T-cell (primary cell): Measurements from ENCODE around the gene SLC16A3. TPM values are rescaled to one million over a fixed set of nuclear protein-coding genes. Genes with fewer than 3 reads are reported as not detected.
A peak's percentile ranks its signal among the peaks of the same experiment; 100 is the strongest.
"Not testable (repeated sequence)": the region's sequence is repeated elsewhere in the genome, so short reads cannot be mapped to it uniquely, and the experiment has no call there.

Source experiments
- ATAC-seq, 4 experiments: fragments of 200-7000 bp in 3 of 4; fragments of 150-1000 bp in 1 of 4; cut with Tn5 transposase; replicated peaks in 1 of 4; 1 replicate in 3 of 4; 2 replicates in 1 of 4; pipeline ENCODE4 v1.10.0; 2021; ENCODE audit warnings: moderate library complexity in 3 of 4, mild to moderate bottlenecking in 2 of 4, moderate number of reproducible peaks in 1 of 4
- CTCF ChIA-PET, 2 donors: fragments of 300-600 bp; sonication (Branson Sonifier 250); formaldehyde crosslinking; loops; one replicate each; lab custom pipeline; 2022; ENCODE audit warnings: antibody characterized with exemption in 2 of 2; lab: Charles Lee
- POLR2A ChIA-PET, 2 donors: fragments of 300-600 bp; sonication (Branson Sonifier 250); formaldehyde crosslinking; loops; one replicate each; lab custom pipeline; 2022; ENCODE audit warnings: antibody characterized with exemption in 2 of 2; lab: Charles Lee
- DNase-seq, 35 experiments: peaks; one replicate each; pipeline versions ENCODE4 v3.0.0 to v3.0.0-alpha.2; 2013 to 2023
- H3K27ac ChIP-seq: one replicate; pipeline ENCODE4 v1.5.1; 2013; ENCODE audit warnings: low read length
- H3K27me3 ChIP-seq, 2 experiments: replicated peaks in 1 of 2; 1 replicate in 1 of 2; 2 replicates in 1 of 2; pipeline versions ENCODE4 v1.6.1 to v1.7.0; 2013; ENCODE audit warnings: low read length in 1 of 2, mixed read lengths in 1 of 2; ENCODE audit not compliant: control insufficient read depth in 2 of 2, insufficient read depth in 2 of 2; ENCODE audit errors: extremely low read depth in 1 of 2
- H3K36me3 ChIP-seq, 2 donors: 1 replicate in 1 of 2; 2 replicates in 1 of 2; pipeline versions ENCODE4 v1.6.1 to v1.7.0; 2013; ENCODE audit warnings: low read length in 1 of 2; ENCODE audit not compliant: control insufficient read depth in 2 of 2, insufficient read depth in 1 of 2; ENCODE audit errors: extremely low read depth in 1 of 2
- H3K4me1 ChIP-seq, 2 experiments: 1 replicate in 1 of 2; 2 replicates in 1 of 2; pipeline versions ENCODE4 v1.6.1 to v1.7.0; 2013; ENCODE audit warnings: low read length in 2 of 2, mixed read lengths in 1 of 2; ENCODE audit not compliant: insufficient read depth in 2 of 2, control insufficient read depth in 1 of 2; ENCODE audit errors: extremely low read depth in 1 of 2
- H3K4me3 ChIP-seq, 2 donors: 1 replicate in 1 of 2; 2 replicates in 1 of 2; pipeline versions ENCODE4 v1.5.1 to v1.7.0; 2013; ENCODE audit warnings: mild to moderate bottlenecking in 2 of 2, low read length in 1 of 2, moderate library complexity in 1 of 2; ENCODE audit not compliant: control insufficient read depth in 1 of 2; ENCODE audit errors: extremely low read depth in 1 of 2
- H3K9me3 ChIP-seq: 2 replicates; pipeline ENCODE4 v1.7.0; 2013
- H3K27ac Mint-ChIP-seq, 2 donors: one replicate each; pipeline ENCODE4 v1.8.0; 2020 to 2021; ENCODE audit warnings: mild to moderate bottlenecking in 2 of 2, mixed read lengths in 2 of 2
- H3K27me3 Mint-ChIP-seq, 2 donors: one replicate each; pipeline ENCODE4 v1.8.0; 2021 to 2022; ENCODE audit warnings: mixed read lengths in 2 of 2
- H3K36me3 Mint-ChIP-seq: one replicate; pipeline ENCODE4 v1.8.0; 2021; ENCODE audit warnings: mixed read lengths
- H3K4me1 Mint-ChIP-seq, 3 donors: one replicate each; pipeline ENCODE4 v1.8.0; 2020 to 2022; ENCODE audit warnings: mixed read lengths in 3 of 3, mild to moderate bottlenecking in 1 of 3
- H3K4me3 Mint-ChIP-seq, 3 donors: one replicate each; pipeline ENCODE4 v1.8.0; 2020 to 2022; ENCODE audit warnings: mild to moderate bottlenecking in 3 of 3, mixed read lengths in 3 of 3, moderate library complexity in 3 of 3
- H3K9me3 Mint-ChIP-seq, 3 donors: one replicate each; pipeline ENCODE4 v1.8.0; 2020 to 2022; ENCODE audit warnings: mixed read lengths in 3 of 3
- WGBS: methylation state at CpG from one replicate; pipeline ENCODE4 v1.1.5; 2013; ENCODE audit warnings: missing lambda C conversion rate; ENCODE audit not compliant: insufficient coverage; 5-methylcytosine and 5-hydroxymethylcytosine counted together
- total RNA-seq, 35 experiments: library from RNA in 6 of 35; stranded (reverse) in 6 of 35; fragments of 120-200 nt in 1 of 35; gene quantifications; one replicate each; pipeline versions ENCODE4 v1.2.1 to v1.2.4 and lab custom pipeline; 2013 to 2026

SLC16A3 gene
- total RNA-seq, 5 donors from 2014 or later (not counting 1 experiment from before 2014, with no cell fraction given) = 31.9 to 47.3 (median 40.9) TPM

DNA sequence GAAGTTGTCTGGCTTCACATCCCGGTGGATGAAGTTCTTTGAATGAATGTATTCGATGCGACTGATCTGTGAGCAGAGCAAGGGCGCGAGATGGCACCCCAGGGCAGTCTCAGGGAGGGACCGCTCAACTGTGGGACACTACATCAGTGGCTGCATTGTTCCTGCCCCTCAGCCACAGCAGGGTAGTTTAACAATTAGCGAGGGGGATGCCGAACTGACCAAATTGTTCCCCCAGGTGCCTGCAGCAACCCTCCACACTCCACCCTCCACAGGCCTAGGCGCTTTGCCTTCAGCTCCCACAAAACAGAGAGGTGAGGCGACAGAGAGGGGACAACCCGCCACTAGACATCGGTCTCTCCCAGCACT, 24.3 kb downstream of the SLC16A3 start:
- Mint-ChIP-seq H3K27me3 (no peaks in the 10 kb centered on the region), H3K9me3 (no peaks in the 10 kb centered on the region), H3K36me3 (peaks cover 55% of the 10 kb centered on the region), H3K4me3 (no peak overlapping the region), H3K4me1 (peaks cover 15 to 25% (median 20%) of the 10 kb centered on the region in 3 donors), H3K27ac (peak overlapping the region in 1 of 2 donors; percentile 22)
- CTCF ChIA-PET = no interaction called here
- no peaks in the 10 kb centered on the region for H3K9me3 ChIP-seq
- H3K4me1 ChIP-seq = peaks cover 0 to 23% of the 10 kb centered on the region in 2 experiments
- DNase-seq (no peak), ATAC-seq (no peak)
- H3K4me3 ChIP-seq = no peak overlapping the region
- H3K27me3 ChIP-seq = no peaks in the 10 kb centered on the region
- peaks cover 44 to 87% of the 10 kb centered on the region in 2 donors for H3K36me3 ChIP-seq
- H3K27ac ChIP-seq = no peak overlapping the region
- POLR2A ChIA-PET = no interaction called here
- 98% methylated on average over 9 of the region's 12 CpGs for WGBS

DNA sequence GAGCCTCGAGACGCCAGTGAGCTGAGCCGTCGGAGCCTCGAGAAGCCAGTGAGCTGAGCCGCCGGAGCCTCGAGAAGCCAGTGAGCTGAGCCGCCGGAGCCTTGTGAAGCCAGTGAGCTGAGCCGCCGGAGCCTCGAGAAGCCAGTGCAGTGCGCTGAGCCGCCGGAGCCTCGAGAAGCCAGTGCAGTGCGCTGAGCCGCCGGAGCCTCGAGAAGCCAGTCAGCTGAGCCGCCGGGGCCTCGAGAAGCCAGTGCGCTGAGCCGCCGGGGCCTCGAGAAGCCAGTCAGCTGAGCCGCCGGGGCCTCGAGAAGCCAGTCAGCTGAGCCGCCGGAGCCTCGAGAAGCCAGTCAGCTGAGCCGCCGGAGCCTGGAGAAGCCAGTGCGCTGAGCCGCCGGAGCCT, 25.3 kb downstream of the SLC16A3 start:
- CTCF ChIA-PET = not testable (repeated sequence)

DNA sequence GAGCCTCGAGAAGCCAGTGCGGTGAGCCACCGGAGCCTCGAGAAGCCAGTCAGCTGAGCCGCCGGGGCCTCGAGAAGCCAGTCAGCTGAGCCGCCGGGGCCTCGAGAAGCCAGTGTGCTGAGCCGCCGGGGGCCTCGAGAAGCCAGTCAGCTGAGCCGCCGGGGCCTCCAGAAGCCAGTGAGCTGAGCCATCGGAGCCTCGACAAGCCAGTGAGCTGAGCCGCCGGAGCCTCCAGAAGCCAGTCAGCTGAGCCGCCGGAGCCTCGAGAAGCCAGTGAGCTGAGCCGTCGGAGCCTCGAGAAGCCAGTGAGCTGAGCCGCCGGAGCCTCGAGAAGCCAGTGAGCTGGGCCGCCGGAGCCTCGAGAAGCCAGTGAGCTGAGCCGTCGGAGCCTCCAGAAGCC, 25.9 kb downstream of the SLC16A3 start:
- H3K27me3 Mint-ChIP-seq, H3K9me3 Mint-ChIP-seq, H3K27me3 ChIP-seq, H3K4me3 ChIP-seq, H3K27ac Mint-ChIP-seq, H3K27ac ChIP-seq, DNase-seq, CTCF ChIA-PET, H3K4me3 Mint-ChIP-seq, ATAC-seq, H3K9me3 ChIP-seq: not testable (repeated sequence)
- Mint-ChIP-seq H3K36me3 (peaks cover 52% of the 10 kb centered on the region), H3K4me1 (peaks cover 24 to 34% (median 28%) of the 10 kb centered on the region in 3 donors)
- Histone ChIP-seq H3K36me3 (peaks cover 34 to 86% of the 10 kb centered on the region in 2 donors), H3K4me1 (peaks cover 0 to 21% of the 10 kb centered on the region in 2 experiments)
- 98% methylated on average over 30 of the region's 33 CpGs for WGBS
- POLR2A ChIA-PET = interaction anchor here (0.8 to 1.2 kb wide), 4 partner anchors 10 to 261 kb away, joined by 3 to 6 read pairs (median 5); no protein-coding TSS in a partner anchor

More for the DNA sequence above, 25.3 kb downstream of the SLC16A3 start:
- H3K4me1 Mint-ChIP-seq = peaks cover 20 to 31% (median 23%) of the 10 kb centered on the region in 3 donors
- not testable (repeated sequence) for H3K27ac ChIP-seq, H3K9me3 Mint-ChIP-seq, H3K9me3 ChIP-seq, DNase-seq, H3K27me3 ChIP-seq, H3K27ac Mint-ChIP-seq, H3K4me3 ChIP-seq, ATAC-seq, H3K4me3 Mint-ChIP-seq, H3K27me3 Mint-ChIP-seq
- H3K36me3 Mint-ChIP-seq = peaks cover 54% of the 10 kb centered on the region
- Histone ChIP-seq H3K36me3 (peaks cover 35 to 86% of the 10 kb centered on the region in 2 donors), H3K4me1 (peaks cover 0 to 23% of the 10 kb centered on the region in 2 experiments)
- POLR2A ChIA-PET = interaction anchor here in 1 of 2 donors (0.6 kb wide), 1 partner anchor 209 kb away, joined by 3 read pairs; no protein-coding TSS in a partner anchor
- WGBS = 98% methylated on average over 28 of the region's 39 CpGs

DNA sequence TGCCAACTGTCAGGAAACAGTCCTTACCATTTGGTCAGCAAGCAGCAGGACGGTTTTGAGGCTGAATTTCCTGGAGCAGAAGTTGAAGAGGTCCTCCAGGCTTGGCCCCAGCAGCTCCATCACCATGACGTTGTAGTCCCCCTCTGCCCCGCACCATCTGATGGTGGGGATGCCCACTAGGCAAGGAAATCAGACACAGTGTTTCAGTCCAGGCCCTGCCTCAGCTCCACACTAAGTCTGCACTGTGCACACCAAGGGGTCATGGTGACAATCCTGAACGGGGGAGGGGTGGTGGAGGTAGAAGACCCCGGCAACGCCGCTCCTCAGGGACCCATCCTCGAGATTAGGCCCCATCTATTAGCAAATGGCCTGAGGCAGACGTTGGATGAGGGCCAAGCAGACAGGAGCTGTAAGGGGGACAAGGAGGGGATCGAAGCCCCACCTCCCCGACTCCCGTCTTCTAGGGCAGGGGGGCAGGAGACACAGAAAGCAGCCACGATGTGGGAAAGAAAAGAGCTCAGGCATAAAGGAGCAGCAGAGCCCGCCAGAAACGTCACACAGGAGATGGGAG, 26.6 kb downstream of the SLC16A3 start:
- Mint-ChIP-seq H3K4me1 (peaks cover 28 to 38% (median 31%) of the 10 kb centered on the region in 3 donors), H3K4me3 (no peak overlapping the region), H3K27ac (peak overlapping the region in 1 of 2 donors; percentile 44), H3K36me3 (peaks cover 54% of the 10 kb centered on the region), H3K27me3 (no peaks in the 10 kb centered on the region), H3K9me3 (no peaks in the 10 kb centered on the region)
- H3K27ac ChIP-seq = no peak overlapping the region
- H3K36me3 ChIP-seq = peaks cover 31 to 84% of the 10 kb centered on the region in 2 donors
- ATAC-seq (no peak), DNase-seq (no peak)
- no peaks in the 10 kb centered on the region for H3K9me3 ChIP-seq
- POLR2A ChIA-PET = interaction anchor here (0.8 to 1.2 kb wide), 3 partner anchors 9 to 46 kb away, joined by 3 to 6 read pairs (median 4); no protein-coding TSS in a partner anchor
- H3K27me3 ChIP-seq = no peaks in the 10 kb centered on the region
- CTCF ChIA-PET = no interaction called here
- peaks cover 0 to 14% of the 10 kb centered on the region in 2 experiments for H3K4me1 ChIP-seq
- 94% methylated on average over 11 of the region's 15 CpGs for WGBS
- H3K4me3 ChIP-seq = no peak overlapping the region

GRCh38 chr17:82256242-82256885, 27.5 kb downstream of the SLC16A3 start:
- Mint-ChIP-seq H3K36me3 (peaks cover 54% of the 10 kb centered on the region), H3K4me3 (no peak overlapping the region), H3K4me1 (peaks cover 30 to 40% (median 38%) of the 10 kb centered on the region in 3 donors), H3K9me3 (no peaks in the 10 kb centered on the region), H3K27ac (peak overlapping the region in 1 of 2 donors; percentile 36), H3K27me3 (no peaks in the 10 kb centered on the region)
- no peaks in the 10 kb centered on the region for H3K9me3 ChIP-seq
- no peak for ATAC-seq
- DNase-seq = no peak
- no peaks in the 10 kb centered on the region for H3K27me3 ChIP-seq
- peaks cover 0 to 14% of the 10 kb centered on the region in 2 experiments for H3K4me1 ChIP-seq
- no peak overlapping the region for H3K4me3 ChIP-seq
- peaks cover 31 to 84% of the 10 kb centered on the region in 2 donors for H3K36me3 ChIP-seq
- H3K27ac ChIP-seq = peak overlapping the region; percentile 72
- WGBS = 93% methylated on average over 9 of the region's 14 CpGs
- POLR2A ChIA-PET = interaction anchor here in 1 of 2 donors (1.2 kb wide), 1 partner anchor 36 kb away, joined by 3 read pairs; no protein-coding TSS in a partner anchor
- CTCF ChIA-PET = no interaction called here

DNA sequence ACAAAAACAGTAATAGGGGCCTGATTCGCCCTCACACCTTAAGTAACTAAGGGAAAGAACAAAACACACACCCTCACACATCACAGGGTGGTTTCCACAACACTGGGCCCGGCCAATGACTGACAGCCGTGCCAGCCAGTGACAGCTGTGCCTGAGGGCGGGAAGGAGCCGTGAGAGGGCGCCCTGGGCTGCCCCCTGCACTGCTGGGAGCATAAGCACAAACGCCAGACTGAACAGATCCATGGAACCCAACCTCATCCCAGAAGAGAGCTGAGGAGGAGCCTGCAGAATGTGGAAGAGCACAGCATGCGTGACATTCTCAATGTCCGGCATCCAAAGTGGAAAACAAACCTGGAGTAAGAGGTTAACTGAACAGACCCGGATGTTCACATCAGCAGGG, 28.6 kb downstream of the SLC16A3 start:
- peak in 32 of 35 experiments; percentile 41 to 82 (median 72) for DNase-seq
- ChIA-PET CTCF (no interaction called here), POLR2A (no interaction called here)
- peak overlapping the region; percentile 70 to 79 for H3K27ac Mint-ChIP-seq
- H3K9me3 Mint-ChIP-seq = no peaks in the 10 kb centered on the region
- H3K4me3 ChIP-seq = no peak overlapping the region
- H3K27me3 ChIP-seq = no peaks in the 10 kb centered on the region
- peaks cover 57% of the 10 kb centered on the region for H3K36me3 Mint-ChIP-seq
- peak overlapping the region in 1 of 3 donors; percentile 22 for H3K4me3 Mint-ChIP-seq
- H3K27me3 Mint-ChIP-seq = no peaks in the 10 kb centered on the region
- peaks cover 36 to 46% (median 43%) of the 10 kb centered on the region in 3 donors for H3K4me1 Mint-ChIP-seq
- H3K4me1 ChIP-seq = peaks cover 0 to 14% of the 10 kb centered on the region in 2 experiments
- peak; percentile 66 to 90 (median 76) for ATAC-seq
- H3K36me3 ChIP-seq = peaks cover 29 to 84% of the 10 kb centered on the region in 2 donors
- WGBS = 68% methylated on average over 8 of the region's 10 CpGs
- H3K27ac ChIP-seq = peak overlapping the region; percentile 72
- no peaks in the 10 kb centered on the region for H3K9me3 ChIP-seq
